HK-2 (cell line): ENCODE results near the gene SLC25A26.
"Not testable (repeated sequence)": the region's sequence is repeated elsewhere in the genome, so short reads cannot be mapped to it uniquely, and the experiment has no call there.

Source experiments
- DNase-seq: peaks from one replicate; pipeline ENCODE4 v3.0.0-alpha.2; 2018; ENCODE audit not compliant: unreplicated experiment

Gene SLC25A26

GRCh38 chr3:66270288-66270687 lies 49.5 kb downstream of the SLC25A26 start:
- no peak for DNase-seq

- DNase-seq: no peak
Observed at GRCh38 chr3:66270701-66271100, 49.9 kb downstream of the SLC25A26 start.

GRCh38 chr3:66271231-66271630 lies 50.4 kb downstream of the SLC25A26 start:
- DNase-seq: no peak

GRCh38 chr3:66272016-66272415 lies 51.2 kb downstream of the SLC25A26 start:
- DNase-seq: no peak

GRCh38 chr3:66274837-66275236 lies 54.0 kb downstream of the SLC25A26 start:
- not testable (repeated sequence) for DNase-seq

- DNase-seq: peak; percentile 14
Observed at GRCh38 chr3:66276705-66277274, 56.0 kb downstream of the SLC25A26 start.

- DNase-seq: no peak
Observed at GRCh38 chr3:66279168-66279567, 58.4 kb downstream of the SLC25A26 start.

- no peak for DNase-seq
Observed at GRCh38 chr3:66280304-66280703, 59.5 kb downstream of the SLC25A26 start.

- not testable (repeated sequence) for DNase-seq
Observed at GRCh38 chr3:66291922-66292321, 71.1 kb downstream of the SLC25A26 start.

- no peak for DNase-seq
Observed at GRCh38 chr3:66297260-66297873, 76.6 kb downstream of the SLC25A26 start.

GRCh38 chr3:66297900-66298299 lies 77.1 kb downstream of the SLC25A26 start:
- no peak for DNase-seq

- no peak for DNase-seq
Observed at GRCh38 chr3:66298591-66298990, 77.8 kb downstream of the SLC25A26 start.

- DNase-seq: not testable (repeated sequence)
Observed at GRCh38 chr3:66299085-66299484, 78.3 kb downstream of the SLC25A26 start.

GRCh38 chr3:66299891-66300290 lies 79.1 kb downstream of the SLC25A26 start:
- no peak for DNase-seq

- no peak for DNase-seq
Observed at GRCh38 chr3:66302288-66302687, 81.5 kb downstream of the SLC25A26 start.

GRCh38 chr3:66303491-66303901 lies 82.7 kb downstream of the SLC25A26 start:
- DNase-seq: peak; percentile 27

- no peak for DNase-seq
Observed at GRCh38 chr3:66304293-66304692, 83.5 kb downstream of the SLC25A26 start.

GRCh38 chr3:66306086-66306485 lies 85.3 kb downstream of the SLC25A26 start:
- not testable (repeated sequence) for DNase-seq

GRCh38 chr3:66306991-66307390 lies 86.2 kb downstream of the SLC25A26 start:
- not testable (repeated sequence) for DNase-seq

- DNase-seq: no peak
Observed at GRCh38 chr3:66312039-66312438, 91.2 kb downstream of the SLC25A26 start.

- DNase-seq: no peak
Observed at GRCh38 chr3:66314455-66314854, 93.7 kb downstream of the SLC25A26 start.

GRCh38 chr3:66317750-66318376 lies 97.1 kb downstream of the SLC25A26 start:
- no peak for DNase-seq

- DNase-seq: no peak
Observed at GRCh38 chr3:66320390-66320789, 99.6 kb downstream of the SLC25A26 start.
